CD4-positive, alpha-beta T cell treated with Interleukin-10 for 1 hour (primary cell): ENCODE measurements around the gene UBN1.
"Not testable (repeated sequence)": the region's sequence is repeated elsewhere in the genome, so short reads cannot be mapped to it uniquely, and the experiment has no call there.

Experiments
- DNase-seq: peaks from one replicate; pipeline ENCODE4 v3.0.0-alpha.2; 2020

The UBN1 gene

GRCh38 chr16:4909825-4910224 lies 62.5 kb downstream of the UBN1 start:
- DNase-seq: no peak

- DNase-seq: no peak
Observed at GRCh38 chr16:4910828-4911227, 63.5 kb downstream of the UBN1 start.

DNA sequence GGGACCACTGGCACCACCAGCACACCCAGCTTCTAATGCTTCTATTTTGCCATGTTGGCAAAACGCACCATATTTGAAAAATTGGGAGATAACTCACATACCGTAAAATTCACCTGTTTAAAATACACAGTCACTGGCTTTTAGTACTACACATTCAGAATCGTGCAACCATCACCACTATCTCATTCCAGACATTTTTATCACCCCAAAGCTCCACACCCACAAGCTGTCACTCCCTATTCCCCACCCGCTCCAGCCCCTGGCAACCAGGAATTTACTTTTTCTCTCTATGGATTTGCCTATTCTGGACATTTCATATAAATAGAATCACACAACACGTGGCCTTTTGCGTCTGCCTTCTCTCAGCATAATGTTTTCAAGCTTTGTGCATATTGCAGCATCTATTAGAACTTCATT lies 64.7 kb downstream of the UBN1 start:
- DNase-seq: no peak

- DNase-seq: no peak
Observed at GRCh38 chr16:4913130-4913773, 66.0 kb downstream of the UBN1 start.

DNA sequence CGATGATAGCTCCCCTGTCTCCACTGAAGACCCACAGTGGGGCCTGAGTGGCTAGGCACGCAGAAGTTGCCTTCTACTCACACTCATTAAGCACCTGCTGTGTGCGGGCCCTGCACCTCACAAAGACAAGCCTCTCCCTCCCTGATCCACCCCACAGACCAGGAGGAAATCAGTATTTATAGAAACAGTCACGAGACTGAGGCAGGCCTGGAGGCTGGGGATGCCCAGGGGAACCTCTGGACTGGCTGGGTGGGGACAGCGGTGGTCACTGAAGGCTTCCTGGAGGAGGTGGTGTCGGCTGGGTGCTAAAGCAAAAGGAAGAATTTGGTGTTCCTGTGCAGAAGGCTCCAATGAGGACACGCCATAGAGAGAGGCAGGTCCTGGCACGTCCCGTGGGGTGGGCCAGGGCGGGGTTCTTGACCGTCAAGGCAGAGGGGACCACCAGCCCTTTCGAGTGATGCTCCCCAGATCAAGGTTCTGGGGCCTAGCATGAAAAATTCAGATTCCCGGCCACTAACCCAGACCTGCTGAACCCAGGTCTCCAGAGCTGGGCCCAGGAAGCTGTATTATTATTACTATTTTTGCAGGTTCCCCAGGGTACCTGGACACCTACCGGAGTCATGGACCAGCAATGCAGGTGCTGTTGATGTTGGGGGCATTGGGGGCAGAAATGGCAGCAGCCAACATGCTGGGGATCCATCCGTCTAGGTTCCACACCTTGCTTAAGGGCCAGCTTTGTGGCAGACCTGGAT lies 66.7 kb downstream of the UBN1 start:
- no peak for DNase-seq

GRCh38 chr16:4914528-4915225 lies 67.4 kb downstream of the UBN1 start:
- DNase-seq: no peak

- DNase-seq: no peak
Observed at GRCh38 chr16:4915226-4915761, 68.0 kb downstream of the UBN1 start.

GRCh38 chr16:4917117-4917516 lies 69.8 kb downstream of the UBN1 start:
- no peak for DNase-seq

GRCh38 chr16:4918781-4919251 lies 71.5 kb downstream of the UBN1 start:
- DNase-seq: no peak

- no peak for DNase-seq
Observed at GRCh38 chr16:4920826-4921225, 73.5 kb downstream of the UBN1 start.

DNA sequence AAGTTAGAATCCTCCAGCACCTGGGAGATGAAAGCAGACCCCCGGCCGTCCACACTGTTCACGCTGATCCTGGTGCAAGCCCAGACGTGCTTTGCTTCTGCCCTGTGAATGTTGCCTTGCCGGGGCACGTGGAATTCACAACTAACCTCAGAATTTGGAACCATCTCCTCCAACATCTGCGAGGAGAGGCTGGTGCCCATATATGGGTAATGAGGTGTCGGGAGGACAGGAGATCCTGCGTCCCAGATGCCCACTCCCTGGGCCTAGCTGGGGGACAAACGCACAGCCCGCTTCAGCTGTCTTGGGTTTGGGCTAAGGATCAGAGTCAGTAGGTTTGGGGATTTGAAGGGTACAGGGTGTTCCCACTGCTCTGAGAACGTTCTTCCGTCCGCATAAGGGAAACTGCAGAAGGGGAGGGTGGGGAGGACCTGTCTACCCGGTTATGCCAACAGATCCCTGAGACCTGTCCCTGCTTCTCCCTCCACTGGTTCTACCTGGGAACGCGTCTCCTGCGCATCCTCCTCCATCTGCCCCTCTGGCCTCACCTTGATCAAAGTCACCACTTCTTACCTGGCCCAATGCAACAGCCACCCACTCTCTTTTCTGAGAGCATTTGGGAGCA lies 75.6 kb downstream of the UBN1 start:
- no peak for DNase-seq

- no peak for DNase-seq
Observed at GRCh38 chr16:4923853-4924252, 76.6 kb downstream of the UBN1 start.

DNA sequence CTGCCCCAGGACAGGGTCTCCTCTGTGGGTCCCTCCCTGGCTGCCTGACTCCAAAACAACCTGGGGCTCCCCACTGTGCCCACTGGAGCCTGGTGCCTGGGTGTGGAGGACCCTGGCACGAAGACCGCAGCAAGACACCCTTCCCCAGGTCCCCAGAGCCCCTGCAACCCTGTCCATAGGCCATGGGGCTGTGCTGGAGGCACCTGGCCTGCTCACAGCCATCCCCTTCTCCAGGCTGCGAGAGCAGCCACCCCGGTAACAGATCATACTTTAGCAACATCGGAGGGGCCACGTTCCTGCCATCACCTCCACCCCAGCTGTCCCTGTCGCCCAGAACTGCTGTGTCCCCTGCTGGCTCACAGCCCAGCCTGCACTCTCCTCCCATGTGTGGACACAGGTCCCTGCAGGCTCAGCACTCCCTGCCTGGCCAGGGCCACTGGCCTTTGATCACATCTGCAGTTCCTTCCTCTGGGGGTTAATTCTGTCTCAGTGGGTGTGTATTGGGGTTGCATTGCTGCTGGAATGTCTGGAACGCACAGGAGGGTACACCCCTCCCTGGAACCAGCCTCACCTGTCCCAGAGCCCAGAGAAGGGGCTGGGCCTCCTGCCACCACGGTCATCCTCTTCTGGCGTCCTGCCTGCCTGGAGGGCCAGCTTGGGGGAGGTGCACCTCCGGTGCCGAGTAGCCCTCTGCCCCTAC lies 77.5 kb downstream of the UBN1 start:
- no peak for DNase-seq

DNA sequence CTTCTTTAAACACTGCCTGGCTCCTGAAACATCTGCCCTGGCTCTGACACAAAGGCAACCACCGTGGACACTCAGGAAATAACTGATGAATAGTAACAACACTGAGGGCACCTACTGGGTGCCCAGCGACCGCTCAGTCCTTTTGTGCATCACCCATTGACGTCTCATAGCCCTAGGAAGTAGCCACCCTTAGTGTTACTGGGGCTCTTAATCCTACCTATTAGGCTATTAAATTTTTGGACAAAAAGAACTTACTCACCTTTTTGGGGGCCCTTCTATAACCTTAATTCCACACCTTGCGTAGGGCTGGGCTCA lies 78.0 kb downstream of the UBN1 start:
- no peak for DNase-seq

- no peak for DNase-seq
Observed at GRCh38 chr16:4925791-4926190, 78.5 kb downstream of the UBN1 start.

DNA sequence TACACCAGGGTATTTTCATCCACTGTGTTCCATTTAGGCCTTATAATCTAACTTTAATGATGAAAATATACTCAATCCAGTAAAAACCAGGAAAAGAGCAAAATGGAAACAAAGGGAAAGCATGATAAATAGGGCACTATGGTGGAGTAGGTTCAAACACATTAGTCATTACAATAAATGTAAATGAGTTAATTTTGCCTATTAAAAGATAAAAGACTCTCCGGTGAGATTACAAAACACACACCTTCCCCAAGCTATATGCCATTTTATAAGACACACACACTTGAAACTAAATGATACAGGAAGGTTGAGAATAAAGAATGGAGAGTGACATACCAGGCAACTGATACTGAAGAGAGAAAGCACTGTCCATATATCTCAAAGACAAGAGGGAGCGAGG lies 79.6 kb downstream of the UBN1 start:
- DNase-seq: no peak

GRCh38 chr16:4927661-4928060 lies 80.4 kb downstream of the UBN1 start:
- DNase-seq: no peak

DNA sequence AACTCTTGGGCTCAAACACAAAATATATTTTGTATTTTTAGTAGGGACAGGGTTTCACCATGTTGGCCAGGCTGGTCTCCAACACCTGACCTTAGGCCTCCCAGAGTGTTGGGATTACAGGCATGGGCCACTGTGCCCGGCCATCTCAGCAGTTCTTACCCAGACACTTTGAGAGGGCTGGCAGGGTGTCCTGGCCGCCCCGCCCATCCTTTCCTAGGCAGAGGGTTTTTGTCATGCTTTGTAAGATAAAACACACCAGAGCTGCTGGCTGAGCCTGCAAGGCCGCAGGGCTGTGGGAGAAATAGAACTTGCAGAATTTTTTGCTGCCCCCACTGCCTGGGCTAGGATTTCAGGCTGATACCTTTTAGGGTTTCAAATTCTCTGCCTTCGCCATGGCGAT lies 80.9 kb downstream of the UBN1 start:
- no peak for DNase-seq

- DNase-seq: not testable (repeated sequence)
Observed at GRCh38 chr16:4929619-4930018, 82.3 kb downstream of the UBN1 start.

DNA sequence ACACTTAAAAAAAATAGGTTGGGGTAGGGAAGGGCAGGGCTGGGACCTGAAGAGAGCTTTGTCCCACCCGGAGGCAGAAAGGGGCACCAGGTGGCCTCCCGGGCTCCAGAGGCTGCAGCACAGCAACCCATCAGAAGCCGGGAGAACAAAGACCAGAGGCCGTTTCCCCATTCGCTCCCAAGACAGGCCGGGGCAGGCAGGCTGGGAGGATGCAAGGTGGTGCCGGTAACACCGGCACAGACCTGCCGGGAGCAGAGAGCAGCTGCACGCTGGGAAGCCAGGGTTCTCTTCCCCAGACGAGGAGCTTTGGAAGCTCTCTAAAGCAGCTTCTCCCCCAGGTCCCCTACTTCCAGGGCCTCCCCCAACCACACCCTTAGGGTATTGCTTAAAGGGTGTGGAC lies 84.1 kb downstream of the UBN1 start:
- DNase-seq: no peak
